OCI-LY3 (cell line): ENCODE measurements around the gene PCYT1A.

Source experiments
- EZH2phosphoT487 ChIP-seq: fragments of 200-600 bp; shearing (Covaris generic); IDR thresholded peaks from 2 replicates; pipeline ENCODE4 v1.6.1; 2018; ENCODE audit warnings: antibody characterized with exemption, mixed run types, low read depth
- TF ChIP-seq, protein P1 (sequence below): fragments of 200-600, 300-600 bp; sonication (generic); IDR thresholded peaks from 2 replicates; pipeline ENCODE4 v1.5.1; 2014; ENCODE audit warnings: antibody characterized with exemption, low read length, low read depth

DNA sequence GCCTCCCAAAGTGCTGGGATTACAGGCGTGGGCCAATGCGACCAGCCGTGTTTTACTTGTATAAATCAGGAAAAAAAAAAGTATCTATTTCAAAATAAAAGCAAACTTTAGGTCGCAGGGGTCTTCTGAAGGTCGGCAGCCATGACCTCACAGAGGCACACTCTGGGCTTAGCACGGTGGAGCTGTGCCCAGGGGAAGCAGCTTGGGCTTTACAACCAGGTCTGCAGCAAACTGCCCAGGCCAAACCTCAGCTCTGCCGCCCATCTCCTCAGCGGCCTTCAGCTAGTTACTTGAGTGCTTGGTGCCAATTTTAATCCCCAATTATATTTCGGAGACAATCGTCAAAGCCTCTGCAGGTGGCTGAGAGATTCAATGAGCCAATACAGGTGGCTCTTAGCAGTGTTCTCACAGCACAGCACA lies 106.4 kb downstream of the PCYT1A start:
- TF ChIP-seq, protein P1, sequence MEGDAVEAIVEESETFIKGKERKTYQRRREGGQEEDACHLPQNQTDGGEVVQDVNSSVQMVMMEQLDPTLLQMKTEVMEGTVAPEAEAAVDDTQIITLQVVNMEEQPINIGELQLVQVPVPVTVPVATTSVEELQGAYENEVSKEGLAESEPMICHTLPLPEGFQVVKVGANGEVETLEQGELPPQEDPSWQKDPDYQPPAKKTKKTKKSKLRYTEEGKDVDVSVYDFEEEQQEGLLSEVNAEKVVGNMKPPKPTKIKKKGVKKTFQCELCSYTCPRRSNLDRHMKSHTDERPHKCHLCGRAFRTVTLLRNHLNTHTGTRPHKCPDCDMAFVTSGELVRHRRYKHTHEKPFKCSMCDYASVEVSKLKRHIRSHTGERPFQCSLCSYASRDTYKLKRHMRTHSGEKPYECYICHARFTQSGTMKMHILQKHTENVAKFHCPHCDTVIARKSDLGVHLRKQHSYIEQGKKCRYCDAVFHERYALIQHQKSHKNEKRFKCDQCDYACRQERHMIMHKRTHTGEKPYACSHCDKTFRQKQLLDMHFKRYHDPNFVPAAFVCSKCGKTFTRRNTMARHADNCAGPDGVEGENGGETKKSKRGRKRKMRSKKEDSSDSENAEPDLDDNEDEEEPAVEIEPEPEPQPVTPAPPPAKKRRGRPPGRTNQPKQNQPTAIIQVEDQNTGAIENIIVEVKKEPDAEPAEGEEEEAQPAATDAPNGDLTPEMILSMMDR, result no peak
- no peak for TF ChIP-seq EZH2phosphoT487
